A549 (cell line): ENCODE measurements around the gene LACTB. TPM values are rescaled to one million over a fixed set of nuclear protein-coding genes. Genes with fewer than 3 reads are reported as not detected.
A peak's percentile ranks its signal among the peaks of the same experiment; 100 is the strongest.

Experiments used
- ATAC-seq, 2 experiments: fragments of 200-7000 bp in 1 of 2; fragments of >200 bp in 1 of 2; cut with Nextera tagmentation in 1 of 2; cut with Tn5 transposase in 1 of 2; 3 replicates each; pipeline versions ENCODE4 v1.8.0 to v1.9.1; 2018 to 2020; ENCODE audit warnings: mild to moderate bottlenecking in 1 of 2, moderate library complexity in 1 of 2
- CTCF ChIA-PET: fragments of 300-600 bp; sonication (Branson Sonifier 250); formaldehyde crosslinking; extraction: SDS; loops from one replicate; lab custom pipeline; 2021; ENCODE audit warnings: antibody characterized with exemption, inconsistent platforms; lab: Yijun Ruan, JAX
- POLR2A ChIA-PET: fragments of 350-600 bp; formaldehyde crosslinking; extraction: SDS; loops from one replicate; lab custom pipeline; 2021; ENCODE audit warnings: antibody characterized with exemption, inconsistent platforms; lab: Yijun Ruan, JAX
- DNase-seq, 2 experiments: peaks; one replicate each; pipeline versions ENCODE4 v3.0.0 to v3.0.0-alpha.2; 2011 to 2016; ENCODE audit warnings: low read depth in 1 of 2, low spot score in 1 of 2
- FAIRE-seq: peaks from 2 replicates; lab custom pipeline; 2011; peaks lifted over from hg19 to GRCh38; lab: Jason Lieb, UNC
- H3K27ac ChIP-seq, 2 experiments: fragments of >200 bp; sonication (Bioruptor Twin); formaldehyde crosslinking; 3 replicates each; pipeline ENCODE4 v1.5.1; 2016 to 2017
- H3K4me1 ChIP-seq: fragments of >200 bp; sonication (Bioruptor Twin); formaldehyde crosslinking; 3 replicates; pipeline ENCODE4 v1.6.1; 2016
- H3K4me2 ChIP-seq: fragments of >200 bp; sonication (Bioruptor Twin); formaldehyde crosslinking; 3 replicates; pipeline ENCODE4 v1.6.1; 2016
- H3K4me3 ChIP-seq: fragments of >200 bp; sonication (Bioruptor Twin); formaldehyde crosslinking; 3 replicates; pipeline ENCODE4 v1.5.1; 2016
- H3K9me3 ChIP-seq: fragments of >200 bp; sonication (Bioruptor Twin); formaldehyde crosslinking; 3 replicates; pipeline ENCODE4 v1.6.1; 2016
- CBX2 ChIP-seq: fragments of 200-600 bp; sonication (generic); IDR thresholded peaks from 2 replicates; pipeline ENCODE4 v1.6.1; 2016; ENCODE audit warnings: low read depth, mild to moderate bottlenecking, borderline replicate concordance
- CBX8 ChIP-seq: fragments of 200-600 bp; sonication (generic); IDR thresholded peaks from 2 replicates; pipeline ENCODE4 v1.6.1; 2016
- CEBPB ChIP-seq, 2 experiments: fragments of >200 bp in 1 of 2; sonication (Bioruptor Twin) in 1 of 2; formaldehyde crosslinking in 1 of 2; IDR thresholded peaks; 2 replicates each; pipeline ENCODE4 v1.6.1; 2012 to 2016
- CHD2 ChIP-seq: fragments of 150-350 bp; IDR thresholded peaks from 2 replicates; pipeline ENCODE4 v1.6.1; 2014; ENCODE audit warnings: low read length; ENCODE audit not compliant: partially characterized antibody
- CHD4 ChIP-seq: fragments of 200-600 bp; sonication (generic); IDR thresholded peaks from 2 replicates; pipeline ENCODE4 v1.6.1; 2016; ENCODE audit warnings: antibody characterized with exemption, mild to moderate bottlenecking, borderline replicate concordance
- ESRRA ChIP-seq: fragments of 150-350 bp; IDR thresholded peaks from 2 replicates; pipeline ENCODE4 v1.6.1; 2014; ENCODE audit warnings: mild to moderate bottlenecking, low read length, borderline replicate concordance
- FOXS1 ChIP-seq: fragments of 250-450 bp; sonication (Bioruptor Pico); IDR thresholded peaks from 2 replicates; pipeline ENCODE4 v1.5.0; 2020; ENCODE audit warnings: mild to moderate bottlenecking, moderate library complexity
- GATA3 ChIP-seq: IDR thresholded peaks from 2 replicates; pipeline ENCODE4 v1.6.1; 2012; ENCODE audit warnings: borderline replicate concordance
- JUN ChIP-seq, 2 experiments: fragments of >200 bp; sonication (Bioruptor Twin); formaldehyde crosslinking; IDR thresholded peaks; 2 replicates in 1 of 2; 3 replicates in 1 of 2; pipeline ENCODE4 v1.6.1; 2016 to 2017
- PHF8 ChIP-seq: fragments of 200-600 bp; sonication (generic); IDR thresholded peaks from 2 replicates; pipeline ENCODE4 v1.6.1; 2016; ENCODE audit warnings: low read depth, mild to moderate bottlenecking, antibody characterized with exemption, moderate library complexity, borderline replicate concordance
- POLR2A ChIP-seq: IDR thresholded peaks from 2 replicates; pipeline ENCODE4 v1.6.1; 2012; ENCODE audit warnings: mild to moderate bottlenecking, low read length
- POLR2AphosphoS2 ChIP-seq: conservative IDR thresholded peaks from 2 replicates; pipeline ENCODE4 v1.6.1; 2012; ENCODE audit warnings: low read length, improper control_type of control experiment, inconsistent platforms
- RAD21 ChIP-seq, 2 experiments: fragments of >200 bp in 1 of 2; sonication (Bioruptor Twin) in 1 of 2; formaldehyde crosslinking in 1 of 2; IDR thresholded peaks in 1 of 2; conservative IDR thresholded peaks in 1 of 2; 2 replicates in 1 of 2; 3 replicates in 1 of 2; pipeline ENCODE4 v1.6.1; 2012 to 2018; ENCODE audit warnings: inconsistent platforms in 1 of 2
- RARB ChIP-seq: fragments of 250-450 bp; sonication (Bioruptor Pico); IDR thresholded peaks from 2 replicates; pipeline ENCODE4 v1.8.0; 2021; ENCODE audit warnings: mild to moderate bottlenecking, moderate library complexity
- RFX5 ChIP-seq: fragments of 450-650 bp; IDR thresholded peaks from 2 replicates; pipeline ENCODE4 v1.7.1; 2014; ENCODE audit warnings: antibody characterized with exemption, mild to moderate bottlenecking, moderate library complexity
- RNF2 ChIP-seq: fragments of 200-600 bp; sonication (generic); IDR thresholded peaks from 2 replicates; pipeline ENCODE4 v1.6.1; 2016; ENCODE audit warnings: low read depth, mild to moderate bottlenecking, antibody characterized with exemption, moderate library complexity, borderline replicate concordance
- TFCP2L1 ChIP-seq: fragments of 250-450 bp; sonication (Bioruptor Pico); IDR thresholded peaks from 2 replicates; pipeline ENCODE4 v1.5.0; 2021; ENCODE audit warnings: mild to moderate bottlenecking
- ZC3H11A ChIP-seq: fragments of 450-650 bp; IDR thresholded peaks from 2 replicates; pipeline ENCODE4 v1.6.1; 2014; ENCODE audit warnings: antibody characterized with exemption, mild to moderate bottlenecking
- WGBS: methylation state at CpG from one replicate; pipeline ENCODE4 v1.1.6; 2017; ENCODE audit errors: missing lambda C conversion rate; 5-methylcytosine and 5-hydroxymethylcytosine counted together
- polyA minus RNA-seq: library from RNA; depleted of rRNA, polyadenylated mRNA; stranded (reverse); fragments of >200 nt; gene quantifications from 2 replicates; pipeline ENCODE4 v1.2.3, GENCODE V29; 2011; rRNA and poly(A)+ RNA removed
- polyA plus RNA-seq, 4 experiments: library from polyadenylated mRNA; depleted of rRNA in 3 of 4; stranded (reverse); fragments of >200 nt; fragmentation: RNase III in 1 of 4; extraction: RNeasy Plus Mini Kit Qiagen cat#74134 plus additional on column Dnase treatment in 1 of 4; gene quantifications; 2 replicates in 3 of 4; 3 replicates in 1 of 4; pipeline ENCODE4 v1.2.3, GENCODE V29; 2011 to 2017
- TF ChIP-seq, protein P1 (sequence below): IDR thresholded peaks from 2 replicates; pipeline ENCODE4 v1.6.1; 2012
- TF ChIP-seq, protein P2 (sequence below): fragments of >200 bp; sonication (Bioruptor Twin); formaldehyde crosslinking; IDR thresholded peaks from 3 replicates; pipeline ENCODE4 v1.6.1; 2016
- TF ChIP-seq, protein P3 (sequence below): fragments of 250-450 bp; sonication (Bioruptor Pico); IDR thresholded peaks from 2 replicates; pipeline ENCODE4 v1.5.0; 2021; ENCODE audit warnings: mild to moderate bottlenecking, moderate library complexity, borderline replicate concordance
- TF ChIP-seq, protein P4 (sequence below): fragments of 250-450 bp; sonication (Bioruptor Pico); IDR thresholded peaks from 2 replicates; pipeline ENCODE4 v1.5.0; 2020; ENCODE audit warnings: low read depth, mild to moderate bottlenecking, moderate library complexity
- TF ChIP-seq, protein P5 (sequence below): IDR thresholded peaks from 2 replicates; pipeline ENCODE4 v1.6.1; 2012

Gene LACTB, protein sequence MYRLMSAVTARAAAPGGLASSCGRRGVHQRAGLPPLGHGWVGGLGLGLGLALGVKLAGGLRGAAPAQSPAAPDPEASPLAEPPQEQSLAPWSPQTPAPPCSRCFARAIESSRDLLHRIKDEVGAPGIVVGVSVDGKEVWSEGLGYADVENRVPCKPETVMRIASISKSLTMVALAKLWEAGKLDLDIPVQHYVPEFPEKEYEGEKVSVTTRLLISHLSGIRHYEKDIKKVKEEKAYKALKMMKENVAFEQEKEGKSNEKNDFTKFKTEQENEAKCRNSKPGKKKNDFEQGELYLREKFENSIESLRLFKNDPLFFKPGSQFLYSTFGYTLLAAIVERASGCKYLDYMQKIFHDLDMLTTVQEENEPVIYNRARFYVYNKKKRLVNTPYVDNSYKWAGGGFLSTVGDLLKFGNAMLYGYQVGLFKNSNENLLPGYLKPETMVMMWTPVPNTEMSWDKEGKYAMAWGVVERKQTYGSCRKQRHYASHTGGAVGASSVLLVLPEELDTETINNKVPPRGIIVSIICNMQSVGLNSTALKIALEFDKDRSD
- 31.0 and 59.6 TPM in 2 replicates for polyA plus RNA-seq (2011; rRNA removed)
- 27.8 and 29.8 TPM in 2 replicates for polyA plus RNA-seq (2012; cell fraction: cytosol; rRNA removed)
- 16.7 and 18.5 TPM in 2 replicates for polyA plus RNA-seq (2012; cell fraction: nucleus; rRNA removed)
- 56.5 to 69.8 TPM (median 56.7 TPM) in 3 replicates for polyA plus RNA-seq (2017; fragmentation: RNase III; extraction: RNeasy Plus Mini Kit Qiagen cat#74134 plus additional on column Dnase treatment)
- 8.8 and 9.4 TPM in 2 replicates for polyA minus RNA-seq

DNA sequence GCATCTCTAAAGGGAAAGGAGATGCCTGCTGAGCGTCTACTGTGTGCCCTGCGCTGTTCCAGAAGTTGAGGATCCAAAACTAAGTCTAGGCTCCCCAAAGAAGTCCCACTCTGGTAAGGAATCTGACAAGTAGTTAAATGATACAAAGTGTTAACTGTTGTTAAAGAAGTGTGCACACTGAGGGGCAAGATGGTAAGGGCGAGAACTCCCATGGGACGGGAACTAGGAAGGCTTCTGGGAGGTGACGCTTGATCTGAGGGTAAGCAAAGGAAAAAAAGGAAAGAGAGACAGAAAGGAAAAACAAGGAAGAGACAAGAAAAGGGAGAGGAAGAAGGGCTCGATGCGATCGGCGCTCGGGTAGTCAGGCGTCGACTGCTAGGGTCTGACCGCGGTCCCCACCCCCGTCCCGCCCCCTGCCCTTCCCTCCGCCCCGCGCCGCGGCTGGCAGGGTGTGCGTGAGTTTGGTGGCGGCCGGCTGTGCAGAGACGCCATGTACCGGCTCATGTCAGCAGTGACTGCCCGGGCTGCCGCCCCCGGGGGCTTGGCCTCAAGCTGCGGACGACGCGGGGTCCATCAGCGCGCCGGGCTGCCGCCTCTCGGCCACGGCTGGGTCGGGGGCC lies at the start of gene LACTB:
TSS of gene LACTB (plus strand) at position 480 of the 620 bp plus-strand sequence. CDS start at position 491, 11 bp downstream.
- ATAC-seq (peak; percentile 94 to 97), FAIRE-seq (no peak), DNase-seq (peak; percentile 81 to 94)
- WGBS = 4% methylated on average over 23 of the region's 40 CpGs
- no peak for TF ChIP-seq CBX2
- no peak for TF ChIP-seq CEBPB (IDR thresholded peaks at IDR 0.05)
- peak; percentile 47 for TF ChIP-seq POLR2A
- TF ChIP-seq RAD21 (conservative IDR thresholded peaks at IDR 0.05 in 1 of 2, IDR thresholded peaks at IDR 0.05 in 1 of 2) = peak in 1 of 2 experiments; percentile 20; a peak in 1 of 5 replicates
- TF ChIP-seq GATA3 = 0 out of 2 replicates have a peak, but pooled peaks have one; percentile 46
- no peak for TF ChIP-seq RNF2
- TF ChIP-seq, protein P1, sequence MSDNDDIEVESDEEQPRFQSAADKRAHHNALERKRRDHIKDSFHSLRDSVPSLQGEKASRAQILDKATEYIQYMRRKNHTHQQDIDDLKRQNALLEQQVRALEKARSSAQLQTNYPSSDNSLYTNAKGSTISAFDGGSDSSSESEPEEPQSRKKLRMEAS = peak; percentile 42; the same call in 1 of the 2 replicates
- TF ChIP-seq, protein P2, sequence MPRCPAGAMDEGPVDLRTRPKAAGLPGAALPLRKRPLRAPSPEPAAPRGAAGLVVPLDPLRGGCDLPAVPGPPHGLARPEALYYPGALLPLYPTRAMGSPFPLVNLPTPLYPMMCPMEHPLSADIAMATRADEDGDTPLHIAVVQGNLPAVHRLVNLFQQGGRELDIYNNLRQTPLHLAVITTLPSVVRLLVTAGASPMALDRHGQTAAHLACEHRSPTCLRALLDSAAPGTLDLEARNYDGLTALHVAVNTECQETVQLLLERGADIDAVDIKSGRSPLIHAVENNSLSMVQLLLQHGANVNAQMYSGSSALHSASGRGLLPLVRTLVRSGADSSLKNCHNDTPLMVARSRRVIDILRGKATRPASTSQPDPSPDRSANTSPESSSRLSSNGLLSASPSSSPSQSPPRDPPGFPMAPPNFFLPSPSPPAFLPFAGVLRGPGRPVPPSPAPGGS = peak; percentile 24; the same call in 1 of the 3 replicates
- TF ChIP-seq, protein P3, sequence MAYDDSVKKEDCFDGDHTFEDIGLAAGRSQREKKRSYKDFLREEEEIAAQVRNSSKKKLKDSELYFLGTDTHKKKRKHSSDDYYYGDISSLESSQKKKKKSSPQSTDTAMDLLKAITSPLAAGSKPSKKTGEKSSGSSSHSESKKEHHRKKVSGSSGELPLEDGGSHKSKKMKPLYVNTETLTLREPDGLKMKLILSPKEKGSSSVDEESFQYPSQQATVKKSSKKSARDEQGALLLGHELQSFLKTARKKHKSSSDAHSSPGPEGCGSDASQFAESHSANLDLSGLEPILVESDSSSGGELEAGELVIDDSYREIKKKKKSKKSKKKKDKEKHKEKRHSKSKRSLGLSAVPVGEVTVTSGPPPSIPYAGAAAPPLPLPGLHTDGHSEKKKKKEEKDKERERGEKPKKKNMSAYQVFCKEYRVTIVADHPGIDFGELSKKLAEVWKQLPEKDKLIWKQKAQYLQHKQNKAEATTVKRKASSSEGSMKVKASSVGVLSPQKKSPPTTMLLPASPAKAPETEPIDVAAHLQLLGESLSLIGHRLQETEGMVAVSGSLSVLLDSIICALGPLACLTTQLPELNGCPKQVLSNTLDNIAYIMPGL = no peak
- no peak for TF ChIP-seq POLR2AphosphoS2
- no peak for TF ChIP-seq CHD4
- no peak for TF ChIP-seq ESRRA
- TF ChIP-seq TFCP2L1 (CRISPR knock-in tag) = no peak
- TF ChIP-seq JUN (IDR thresholded peaks at IDR 0.05) = peak in 1 of 2 experiments; percentile 81; a peak in 3 of 5 replicates
- TF ChIP-seq CHD2 = no peak
- Histone ChIP-seq H3K4me3 (peak within 1 kb of the TSS; percentile 89), H3K27ac (peak within 1 kb of the TSS; percentile 90 to 91), H3K4me2 (peak within 1 kb of the TSS; percentile 85), H3K9me3 (peaks cover 17% of the 10 kb centered on the region), H3K4me1 (peaks cover 14% of the 10 kb centered on the region; the same call in 2 of the 3 replicates)
- ChIA-PET CTCF (interaction anchor here (0.7 to 1.7 kb wide), 3 partner anchors 10 to 74 kb away, joined by 3 to 8 read pairs (median 5); no protein-coding TSS in a partner anchor), POLR2A (interaction anchor here (0.6 kb wide), 1 partner anchor 131 kb away, joined by 3 read pairs; no protein-coding TSS in a partner anchor)

DNA sequence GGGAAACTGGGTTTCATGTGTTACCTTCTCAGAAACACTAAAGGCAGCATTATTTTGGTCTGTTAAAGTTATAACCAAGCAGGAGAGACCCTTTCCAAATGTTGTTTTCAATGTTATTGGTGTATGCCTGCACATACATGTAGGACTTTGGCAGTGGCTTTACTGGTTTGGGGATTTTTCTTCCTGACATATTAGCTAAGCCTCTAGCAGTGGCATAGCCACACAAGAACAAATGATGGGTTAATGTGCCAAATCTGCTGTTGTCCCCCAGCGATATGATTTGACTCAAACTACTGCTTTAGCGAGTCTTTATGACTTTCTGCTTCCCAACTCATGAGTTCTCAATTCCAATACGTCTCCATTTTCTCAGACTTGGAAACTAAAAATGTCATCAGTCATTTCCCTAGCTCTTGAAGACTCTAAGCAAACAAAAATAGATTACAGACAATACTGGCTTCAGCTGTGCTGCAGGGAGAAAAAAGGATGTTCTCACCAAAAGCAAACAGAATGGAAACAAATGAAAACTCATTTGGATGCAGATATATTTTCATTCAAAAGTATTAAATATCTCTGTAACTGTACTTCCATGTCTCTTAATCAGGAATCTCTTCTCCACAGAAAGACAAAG lies 49.5 kb upstream of the LACTB start:
- FAIRE-seq = peak; percentile 82
- H3K4me2 ChIP-seq = no peak overlapping the region
- no peak for DNase-seq
- WGBS = 64% methylated on average over 3 of the region's 3 CpGs
- no peak for ATAC-seq
- ChIA-PET POLR2A (interaction anchor here (1.0 to 2.9 kb wide), 4 partner anchors 15 to 30 kb away, joined by 3 to 11 read pairs (median 4); partner anchors contain the start of gene TPM1), CTCF (interaction anchor here (0.6 to 50.6 kb wide), 4 partner anchors 7 to 726 kb away, joined by 3 to 1136 read pairs (median 570); partner anchors contain the start of gene TPM1)
- no peaks in the 10 kb centered on the region for H3K9me3 ChIP-seq
- peak overlapping the region; percentile 3 to 51; a peak in 4 of 6 replicates for H3K27ac ChIP-seq
- H3K4me1 ChIP-seq = peaks cover 59% of the 10 kb centered on the region
- H3K4me3 ChIP-seq = no peak overlapping the region
- no peak for TF ChIP-seq FOXS1 (CRISPR knock-in tag)
- no peak for TF ChIP-seq CBX8
- TF ChIP-seq GATA3 = no peak
- TF ChIP-seq POLR2AphosphoS2 = peak; percentile 42; the same call in 1 of the 2 replicates
- TF ChIP-seq PHF8 = no peak
- TF ChIP-seq, protein P4, sequence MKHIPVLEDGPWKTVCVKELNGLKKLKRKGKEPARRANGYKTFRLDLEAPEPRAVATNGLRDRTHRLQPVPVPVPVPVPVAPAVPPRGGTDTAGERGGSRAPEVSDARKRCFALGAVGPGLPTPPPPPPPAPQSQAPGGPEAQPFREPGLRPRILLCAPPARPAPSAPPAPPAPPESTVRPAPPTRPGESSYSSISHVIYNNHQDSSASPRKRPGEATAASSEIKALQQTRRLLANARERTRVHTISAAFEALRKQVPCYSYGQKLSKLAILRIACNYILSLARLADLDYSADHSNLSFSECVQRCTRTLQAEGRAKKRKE = no peak
- no peak for TF ChIP-seq ZC3H11A
- TF ChIP-seq RFX5 = no peak
- TF ChIP-seq, protein P5, sequence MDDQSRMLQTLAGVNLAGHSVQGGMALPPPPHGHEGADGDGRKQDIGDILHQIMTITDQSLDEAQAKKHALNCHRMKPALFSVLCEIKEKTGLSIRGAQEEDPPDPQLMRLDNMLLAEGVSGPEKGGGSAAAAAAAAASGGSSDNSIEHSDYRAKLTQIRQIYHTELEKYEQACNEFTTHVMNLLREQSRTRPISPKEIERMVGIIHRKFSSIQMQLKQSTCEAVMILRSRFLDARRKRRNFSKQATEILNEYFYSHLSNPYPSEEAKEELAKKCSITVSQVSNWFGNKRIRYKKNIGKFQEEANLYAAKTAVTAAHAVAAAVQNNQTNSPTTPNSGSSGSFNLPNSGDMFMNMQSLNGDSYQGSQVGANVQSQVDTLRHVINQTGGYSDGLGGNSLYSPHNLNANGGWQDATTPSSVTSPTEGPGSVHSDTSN = no peak
- TF ChIP-seq, protein P3 = no peak; the same call in 1 of the 2 replicates
- peak; percentile 40; the same call in 1 of the 2 replicates for TF ChIP-seq RARB (CRISPR knock-in tag)
- no peak for TF ChIP-seq CHD4
